Tibial nerve (tissue), 4 donors: ENCODE data around the gene AHCYL1. TPM values are rescaled to one million over a fixed set of nuclear protein-coding genes. Genes with fewer than 3 reads are reported as not detected.

Experiments
- DNase-seq, 2 donors: peaks; one replicate each; pipeline ENCODE4 v3.0.0-alpha.2; 2019; ENCODE audit warnings: low spot score in 2 of 2
- H3K27ac ChIP-seq, 4 donors: fragments of 200-600 bp; sonication (generic) in 3 of 4; one replicate each; pipeline ENCODE4 v1.5.1; 2017 to 2019; ENCODE audit warnings: mild to moderate bottlenecking in 1 of 4
- H3K27me3 ChIP-seq, 2 donors: fragments of 200-600 bp; sonication (generic) in 1 of 2; one replicate each; pipeline versions ENCODE4 v1.5.1 to v1.6.0; 2017 to 2019
- H3K36me3 ChIP-seq, 3 donors: fragments of 200-600 bp; sonication (generic); one replicate each; pipeline ENCODE4 v1.5.1; 2018 to 2019
- H3K4me1 ChIP-seq, 4 donors: fragments of 200-600 bp; sonication (generic) in 3 of 4; one replicate each; pipeline ENCODE4 v1.5.1; 2017 to 2019
- H3K4me3 ChIP-seq, 4 donors: fragments of 200-600 bp; sonication (generic) in 3 of 4; one replicate each; pipeline ENCODE4 v1.5.1; 2017 to 2019; ENCODE audit warnings: mild to moderate bottlenecking in 1 of 4, moderate library complexity in 1 of 4
- H3K9me3 ChIP-seq, 4 donors: fragments of 200-600 bp; sonication (generic) in 3 of 4; one replicate each; pipeline ENCODE4 v1.5.1; 2017 to 2019
- EP300 ChIP-seq, 2 donors: sonication (generic); formaldehyde crosslinking; IDR thresholded peaks; one replicate each; pipeline ENCODE4 v1.6.1; 2017; ENCODE audit warnings: antibody characterized with exemption in 2 of 2, mild to moderate bottlenecking in 1 of 2
- POLR2A ChIP-seq, 2 donors: fragments of 450-650 bp; IDR thresholded peaks; one replicate each; pipeline ENCODE4 v1.6.1; 2017; ENCODE audit warnings: antibody characterized with exemption in 2 of 2, mild to moderate bottlenecking in 2 of 2, moderate library complexity in 2 of 2
- WGBS, 2 donors: methylation state at CpG; one replicate each; pipeline ENCODE4 v1.1.5; 2018; 5-methylcytosine and 5-hydroxymethylcytosine counted together
- total RNA-seq, 4 donors: library from RNA; depleted of rRNA; stranded (reverse); fragments of >200 nt; gene quantifications; one replicate each; pipeline ENCODE4 v1.1.0, GENCODE V29; 2016
- TF ChIP-seq, protein P1 (sequence below), 5 experiments: fragments of 200-600 bp in 3 of 5; fragments of 450-650 bp in 2 of 5; sonication (generic) in 3 of 5; IDR thresholded peaks; one replicate each; pipeline ENCODE4 v1.5.1; 2016 to 2019; ENCODE audit warnings: antibody characterized with exemption in 5 of 5, mild to moderate bottlenecking in 3 of 5, moderate library complexity in 2 of 5

The AHCYL1 gene
- total RNA-seq, 4 donors from 2014 or later: 45.4 to 76.3 (median 55.6) TPM

GRCh38 chr1:109944541-109944940, 40.0 kb upstream of the AHCYL1 start:
- no peaks in the 10 kb centered on the region for H3K27me3 ChIP-seq
- 90 to 92% methylated on average over 2 of the region's 2 CpGs for WGBS, 2 donors
- H3K9me3 ChIP-seq: no peaks in the 10 kb centered on the region
- no peak overlapping the region for H3K27ac ChIP-seq
- no peak overlapping the region for H3K4me3 ChIP-seq
- no peaks in the 10 kb centered on the region for H3K36me3 ChIP-seq
- DNase-seq: no peak
- H3K4me1 ChIP-seq: peaks cover 0 to 5% (median 0%) of the 10 kb centered on the region in 4 donors
- TF ChIP-seq, protein P1, sequence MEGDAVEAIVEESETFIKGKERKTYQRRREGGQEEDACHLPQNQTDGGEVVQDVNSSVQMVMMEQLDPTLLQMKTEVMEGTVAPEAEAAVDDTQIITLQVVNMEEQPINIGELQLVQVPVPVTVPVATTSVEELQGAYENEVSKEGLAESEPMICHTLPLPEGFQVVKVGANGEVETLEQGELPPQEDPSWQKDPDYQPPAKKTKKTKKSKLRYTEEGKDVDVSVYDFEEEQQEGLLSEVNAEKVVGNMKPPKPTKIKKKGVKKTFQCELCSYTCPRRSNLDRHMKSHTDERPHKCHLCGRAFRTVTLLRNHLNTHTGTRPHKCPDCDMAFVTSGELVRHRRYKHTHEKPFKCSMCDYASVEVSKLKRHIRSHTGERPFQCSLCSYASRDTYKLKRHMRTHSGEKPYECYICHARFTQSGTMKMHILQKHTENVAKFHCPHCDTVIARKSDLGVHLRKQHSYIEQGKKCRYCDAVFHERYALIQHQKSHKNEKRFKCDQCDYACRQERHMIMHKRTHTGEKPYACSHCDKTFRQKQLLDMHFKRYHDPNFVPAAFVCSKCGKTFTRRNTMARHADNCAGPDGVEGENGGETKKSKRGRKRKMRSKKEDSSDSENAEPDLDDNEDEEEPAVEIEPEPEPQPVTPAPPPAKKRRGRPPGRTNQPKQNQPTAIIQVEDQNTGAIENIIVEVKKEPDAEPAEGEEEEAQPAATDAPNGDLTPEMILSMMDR (IDR thresholded peaks at IDR 0.05): no peak
- TF ChIP-seq POLR2A (IDR thresholded peaks at IDR 0.05) (no peak), EP300 (IDR thresholded peaks at IDR 0.05) (no peak)

DNA sequence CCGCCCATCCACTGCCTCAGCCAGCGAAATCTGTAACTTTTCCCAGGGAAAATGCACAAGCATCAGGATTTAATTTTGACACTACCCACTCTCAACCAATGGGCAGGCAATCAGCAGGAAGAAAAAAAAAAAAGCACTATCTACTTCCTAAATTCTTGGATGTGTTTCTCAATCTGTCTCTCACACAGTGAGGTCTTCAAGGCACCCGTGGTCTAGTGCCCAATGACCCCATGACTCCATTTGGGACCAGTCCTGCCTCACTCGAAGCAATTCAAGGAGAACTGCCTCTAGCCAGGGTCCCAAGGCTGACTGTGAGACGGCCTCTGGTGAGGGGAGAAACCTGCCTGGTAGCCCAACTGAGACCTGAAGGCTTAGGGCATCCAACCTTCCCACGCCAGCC, 38.1 kb upstream of the AHCYL1 start:
- Histone ChIP-seq H3K9me3 (no peaks in the 10 kb centered on the region), H3K4me1 (peaks cover 0 to 5% (median 0%) of the 10 kb centered on the region in 4 donors), H3K27me3 (no peaks in the 10 kb centered on the region), H3K4me3 (no peak overlapping the region), H3K36me3 (no peaks in the 10 kb centered on the region), H3K27ac (no peak overlapping the region)
- TF ChIP-seq, protein P1 (IDR thresholded peaks at IDR 0.05): no peak
- no peak for TF ChIP-seq EP300 (IDR thresholded peaks at IDR 0.05)
- no peak for TF ChIP-seq POLR2A (IDR thresholded peaks at IDR 0.05)
- no peak for DNase-seq
- 78 to 80% methylated on average over 6 of the region's 6 CpGs for WGBS, 2 donors

DNA sequence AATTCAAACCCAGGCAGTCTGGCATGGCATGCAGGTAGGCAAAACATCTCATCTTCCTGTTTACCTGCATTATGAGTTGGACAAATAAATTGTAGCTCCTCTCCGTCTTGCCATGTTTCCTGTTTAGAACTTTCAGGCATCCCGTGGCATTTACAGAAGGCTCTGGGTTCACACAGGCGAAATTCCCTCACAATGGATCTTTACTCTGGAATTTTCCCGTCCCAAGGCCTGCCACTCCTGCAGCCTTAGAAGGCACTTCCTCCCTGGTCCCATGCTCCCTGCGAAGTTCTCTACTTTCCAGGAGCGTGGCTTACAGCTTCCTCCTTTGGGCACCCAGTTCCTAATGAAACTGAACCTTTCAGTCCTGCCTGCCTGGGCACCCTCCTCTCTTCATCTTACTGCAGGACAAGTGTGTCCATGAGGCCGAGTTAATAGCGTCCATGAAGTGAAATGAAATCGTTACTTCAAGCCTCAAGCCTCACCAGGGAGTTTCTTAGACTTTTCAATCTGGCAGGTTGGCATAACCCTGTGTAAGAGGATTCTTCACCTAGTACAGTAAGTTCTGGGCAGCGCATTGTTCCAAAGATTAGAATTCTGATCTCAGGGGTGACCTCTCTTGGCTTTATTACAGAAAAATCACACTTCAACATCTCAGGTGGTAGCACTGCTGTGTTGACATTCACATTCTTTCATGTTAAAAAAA, 36.8 kb upstream of the AHCYL1 start:
- Histone ChIP-seq H3K36me3 (no peaks in the 10 kb centered on the region), H3K27me3 (no peaks in the 10 kb centered on the region), H3K27ac (no peak overlapping the region), H3K4me1 (peaks cover 0 to 5% (median 0%) of the 10 kb centered on the region in 4 donors), H3K9me3 (no peaks in the 10 kb centered on the region), H3K4me3 (no peak overlapping the region)
- DNase-seq: no peak
- WGBS, 2 donors: 60 to 65% methylated on average over 10 of the region's 10 CpGs
- no peak for TF ChIP-seq EP300 (IDR thresholded peaks at IDR 0.05)
- TF ChIP-seq POLR2A (IDR thresholded peaks at IDR 0.05): no peak

- H3K4me1 ChIP-seq: peaks cover 0 to 5% (median 0%) of the 10 kb centered on the region in 4 donors
- no peaks in the 10 kb centered on the region for H3K36me3 ChIP-seq
- H3K27ac ChIP-seq: no peak overlapping the region
- no peak overlapping the region for H3K4me3 ChIP-seq
- H3K27me3 ChIP-seq: no peaks in the 10 kb centered on the region
- H3K9me3 ChIP-seq: no peaks in the 10 kb centered on the region
- no peak for DNase-seq
- TF ChIP-seq EP300 (IDR thresholded peaks at IDR 0.05): no peak
- no peak for TF ChIP-seq POLR2A (IDR thresholded peaks at IDR 0.05)
- TF ChIP-seq, protein P1 (IDR thresholded peaks at IDR 0.05): no peak
Measured at GRCh38 chr1:109948285-109948630, 36.3 kb upstream of the AHCYL1 start.

DNA sequence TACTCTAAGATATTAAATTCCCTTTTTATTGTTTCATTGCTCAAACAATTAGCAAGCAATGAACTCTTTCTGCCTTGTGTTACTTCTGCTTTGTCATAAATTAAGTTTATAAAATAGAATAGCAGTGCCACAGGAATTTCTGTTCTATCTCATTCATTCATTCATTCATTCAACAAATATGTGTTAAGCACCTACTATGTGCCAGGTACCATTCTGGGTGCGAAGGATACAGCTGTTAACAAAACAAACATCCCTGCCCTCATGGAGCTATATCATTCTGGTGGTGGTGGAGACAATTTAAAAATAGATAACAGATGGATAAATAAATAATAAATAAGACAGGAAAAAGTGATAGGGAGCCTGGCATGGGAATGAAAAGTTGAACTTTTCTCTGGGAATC, 34.5 kb upstream of the AHCYL1 start:
- no peaks in the 10 kb centered on the region for H3K27me3 ChIP-seq
- no peaks in the 10 kb centered on the region for H3K9me3 ChIP-seq
- peaks cover 0 to 5% (median 0%) of the 10 kb centered on the region in 4 donors for H3K4me1 ChIP-seq
- WGBS, 2 donors: 81 to 85% methylated on average over 1 of the region's 1 CpG
- TF ChIP-seq, protein P1 (IDR thresholded peaks at IDR 0.05): no peak
- no peak for TF ChIP-seq EP300 (IDR thresholded peaks at IDR 0.05)
- no peak overlapping the region for H3K4me3 ChIP-seq
- DNase-seq: no peak
- no peaks in the 10 kb centered on the region for H3K36me3 ChIP-seq
- H3K27ac ChIP-seq: no peak overlapping the region
